Fibroblast of skin of left biceps (primary cell): Measurements from ENCODE around the gene SUCLG2.

Source experiments
- DNase-seq, 2 experiments: peaks; one replicate each; pipeline ENCODE4 v3.0.0-alpha.2; 2013; ENCODE audit warnings: low read depth in 2 of 2

SUCLG2 gene

DNA sequence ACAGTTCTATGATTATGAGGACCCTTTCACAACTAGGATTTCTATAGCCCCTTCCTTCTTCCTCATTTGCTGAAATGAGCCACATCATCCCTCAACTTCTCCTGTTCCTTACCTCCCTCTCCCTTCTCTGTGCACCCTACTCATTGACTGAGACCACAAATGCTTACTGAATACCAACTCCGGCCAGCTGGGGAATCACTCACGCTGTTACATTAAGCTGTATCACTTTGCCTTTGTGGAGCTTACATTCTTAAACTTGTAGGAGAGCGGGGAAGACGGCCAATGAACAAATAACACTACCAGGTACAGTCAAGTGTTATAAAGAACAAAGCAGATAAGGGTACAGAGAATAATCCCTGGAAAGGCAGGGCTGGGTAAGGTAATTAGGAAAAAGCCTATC lies 5.7 kb downstream of the SUCLG2 start:
- DNase-seq: no peak

- DNase-seq: no peak
These were observed 6.2 kb downstream of the SUCLG2 start for GRCh38 chr3:67648229-67648628.

DNA sequence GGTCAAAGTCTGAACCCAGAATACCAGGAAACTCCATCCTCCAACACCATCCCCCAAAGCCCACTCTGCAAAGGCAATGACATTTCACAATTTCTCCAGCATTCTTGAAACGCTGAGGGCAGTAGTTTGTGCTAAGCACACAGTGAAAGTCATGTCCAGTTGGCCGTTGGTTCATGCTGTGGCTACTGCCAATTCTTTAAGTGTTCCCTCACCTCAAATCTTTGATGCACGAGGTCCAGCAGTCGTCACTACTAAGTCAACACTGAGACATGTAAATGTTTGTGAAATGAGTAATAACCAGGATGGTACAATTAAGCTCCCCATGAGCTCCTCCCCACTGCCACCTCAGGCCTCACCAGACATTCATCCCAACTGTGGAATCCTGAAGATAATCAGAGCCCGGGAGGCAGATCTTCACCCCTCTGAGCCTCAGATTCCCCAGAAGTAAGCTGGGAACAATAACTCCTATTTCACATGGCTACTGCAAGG lies 7.0 kb downstream of the SUCLG2 start:
- peak; percentile 58 to 65 for DNase-seq

DNA sequence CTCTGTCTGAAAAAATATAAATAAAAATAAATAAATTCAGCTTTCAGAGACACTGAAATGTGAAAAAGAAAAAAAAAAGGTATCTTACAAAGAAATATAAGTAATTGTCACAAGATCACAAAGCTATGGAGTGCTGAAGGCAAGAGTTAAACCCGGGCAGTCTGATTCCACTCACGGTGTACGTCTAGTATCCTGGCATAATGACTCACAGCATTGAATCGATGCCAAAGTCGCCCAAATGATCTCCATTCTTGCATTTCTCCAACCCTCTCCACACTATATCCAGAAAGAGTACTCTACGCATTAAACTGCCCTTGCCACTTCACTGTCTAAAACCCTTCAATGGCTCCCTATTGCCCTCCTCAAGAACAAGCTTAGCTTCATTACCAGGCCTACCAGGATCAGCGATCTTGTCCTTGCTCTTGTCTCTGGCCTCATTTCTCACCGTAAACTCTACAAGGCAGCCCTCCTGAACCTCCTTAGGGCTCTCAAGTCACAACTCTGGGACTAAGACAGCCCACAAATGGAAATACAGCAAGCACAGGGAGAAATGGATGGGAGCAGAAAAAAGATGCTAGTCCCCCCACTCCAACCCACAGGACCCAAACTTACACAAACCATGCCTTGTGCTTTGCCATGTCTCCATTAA lies 7.7 kb downstream of the SUCLG2 start:
- DNase-seq: no peak

DNA sequence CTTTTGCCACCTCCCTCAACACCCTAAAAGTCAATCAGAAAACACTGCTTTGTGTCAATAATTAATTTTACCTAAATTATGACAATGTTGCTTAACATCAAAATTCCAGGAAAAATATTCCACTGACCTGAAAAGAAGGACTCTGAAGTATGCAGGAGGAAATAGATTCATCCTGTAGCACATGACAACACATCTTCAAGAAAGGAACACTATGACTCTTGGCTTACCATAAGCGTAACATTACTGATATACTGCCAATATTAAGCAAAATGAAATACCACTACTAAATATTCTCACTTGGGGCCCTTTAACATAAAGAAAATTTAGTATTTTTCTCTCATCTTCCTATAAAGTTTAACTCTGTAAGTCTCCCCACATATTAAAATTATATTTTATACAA lies 9.6 kb downstream of the SUCLG2 start:
- DNase-seq: no peak

GRCh38 chr3:67642734-67643133 lies 11.7 kb downstream of the SUCLG2 start:
- DNase-seq: no peak

GRCh38 chr3:67642190-67642589 lies 12.2 kb downstream of the SUCLG2 start:
- DNase-seq: no peak

DNA sequence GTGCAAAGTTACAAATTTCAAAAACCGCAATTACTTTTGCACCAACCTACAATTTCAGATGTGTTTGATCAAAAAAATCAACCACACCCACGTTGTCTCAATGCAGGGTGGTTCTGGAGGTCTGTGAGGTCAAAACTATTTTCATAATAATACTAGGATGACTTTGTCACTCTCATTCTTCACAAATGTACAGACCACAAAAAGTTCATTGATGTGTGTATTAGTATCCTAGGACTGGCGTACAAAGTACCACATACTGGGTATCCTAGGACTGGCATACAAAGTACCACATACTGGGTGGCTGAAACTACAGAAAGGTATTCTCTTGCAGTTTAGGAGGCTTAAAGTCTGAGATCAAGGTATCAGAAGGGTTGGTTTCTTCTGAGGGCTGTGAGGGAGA lies 13.0 kb downstream of the SUCLG2 start:
- DNase-seq: no peak

- no peak for DNase-seq
These were observed 14.3 kb downstream of the SUCLG2 start for GRCh38 chr3:67640023-67640660.

GRCh38 chr3:67637255-67637900 lies 17.0 kb downstream of the SUCLG2 start:
- DNase-seq: no peak

DNA sequence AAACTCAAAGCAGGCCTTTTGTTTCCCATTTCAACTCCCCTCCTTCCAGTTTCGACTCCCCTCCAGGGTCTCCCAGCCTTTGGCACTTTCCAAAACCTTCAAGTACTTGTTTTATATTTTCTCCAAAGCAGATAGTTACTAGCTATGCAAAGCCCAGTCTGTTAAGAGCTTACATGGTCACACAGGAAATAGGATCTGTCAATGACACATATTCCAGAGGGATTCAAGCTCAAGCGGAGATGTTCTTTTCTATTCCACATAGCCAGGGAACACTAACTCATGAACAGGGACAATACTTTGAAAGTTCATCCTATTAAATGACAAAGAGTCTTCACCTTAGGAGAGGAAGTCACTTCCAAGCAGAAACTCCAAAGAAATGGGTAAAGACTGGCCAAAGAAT lies 18.6 kb downstream of the SUCLG2 start:
- no peak for DNase-seq

GRCh38 chr3:67635257-67635656 lies 19.2 kb downstream of the SUCLG2 start:
- DNase-seq: peak; percentile 62 to 66

- no peak for DNase-seq
These were observed 23.6 kb downstream of the SUCLG2 start for GRCh38 chr3:67630666-67631362.

DNA sequence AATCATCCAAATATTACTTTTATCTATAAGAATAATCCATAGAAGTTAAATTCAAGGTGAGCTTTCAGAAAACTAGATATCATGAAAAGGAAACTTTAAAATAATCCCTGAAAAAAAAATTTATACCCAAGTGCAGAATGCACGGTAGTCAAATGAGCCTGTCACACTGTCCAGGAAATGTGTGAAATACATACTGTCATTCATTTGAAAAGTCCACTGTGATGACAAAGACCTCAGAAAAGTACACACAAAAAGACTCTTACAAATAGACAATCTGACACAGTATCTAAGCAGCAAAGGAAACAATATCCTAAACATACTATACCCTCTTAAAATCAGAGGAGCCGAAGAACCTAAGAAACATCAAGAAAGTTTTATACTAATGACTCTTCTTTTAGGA lies 29.7 kb downstream of the SUCLG2 start:
- DNase-seq: no peak

GRCh38 chr3:67624078-67624477 lies 30.3 kb downstream of the SUCLG2 start:
- no peak for DNase-seq

GRCh38 chr3:67622652-67623051 lies 31.8 kb downstream of the SUCLG2 start:
- no peak for DNase-seq

DNA sequence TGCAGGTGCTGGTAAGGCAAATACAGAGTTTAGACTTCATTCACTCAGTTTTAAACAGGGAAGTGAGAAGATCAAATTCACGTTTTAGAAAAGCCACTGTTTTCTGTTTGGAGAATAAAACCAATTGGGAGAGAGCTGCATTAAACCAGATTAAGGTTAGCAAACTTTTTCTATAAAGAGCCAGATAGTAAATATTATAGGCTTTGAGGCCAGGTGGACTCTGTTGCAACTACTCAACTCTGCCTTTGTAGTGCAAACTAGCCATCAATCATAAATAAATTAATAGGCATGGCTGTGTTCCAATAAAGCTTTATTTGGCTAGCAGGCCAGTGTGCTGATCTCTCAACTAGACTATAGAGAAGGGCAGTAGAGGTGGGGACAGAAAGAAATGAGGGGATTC lies 33.5 kb downstream of the SUCLG2 start:
- no peak for DNase-seq

DNA sequence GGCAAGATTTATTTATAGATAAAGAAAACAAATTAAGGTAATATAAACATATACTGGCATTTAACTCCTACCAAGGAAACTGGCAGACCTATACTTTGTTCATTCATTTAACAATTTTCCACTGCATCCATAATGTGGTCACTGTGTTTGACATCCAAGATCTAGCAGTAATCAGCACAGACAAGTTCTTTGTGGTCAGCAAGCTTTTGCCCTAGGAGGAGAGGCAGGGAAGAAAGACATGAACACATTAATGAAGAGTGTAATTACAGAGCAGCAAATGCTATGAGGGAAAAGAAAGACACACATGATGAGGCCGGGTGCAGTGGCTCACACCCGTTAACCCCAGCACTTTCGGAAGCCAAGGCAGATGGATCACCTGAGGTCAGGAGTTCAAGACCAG lies 34.4 kb downstream of the SUCLG2 start:
- no peak for DNase-seq

- DNase-seq: no peak
These were observed 36.9 kb downstream of the SUCLG2 start for GRCh38 chr3:67617518-67617917.

GRCh38 chr3:67616046-67616445 lies 38.4 kb downstream of the SUCLG2 start:
- no peak for DNase-seq

GRCh38 chr3:67614195-67614594 lies 40.2 kb downstream of the SUCLG2 start:
- DNase-seq: no peak

- DNase-seq: peak; percentile 24 to 29
These were observed 44.0 kb downstream of the SUCLG2 start for GRCh38 chr3:67610458-67610857.

DNA sequence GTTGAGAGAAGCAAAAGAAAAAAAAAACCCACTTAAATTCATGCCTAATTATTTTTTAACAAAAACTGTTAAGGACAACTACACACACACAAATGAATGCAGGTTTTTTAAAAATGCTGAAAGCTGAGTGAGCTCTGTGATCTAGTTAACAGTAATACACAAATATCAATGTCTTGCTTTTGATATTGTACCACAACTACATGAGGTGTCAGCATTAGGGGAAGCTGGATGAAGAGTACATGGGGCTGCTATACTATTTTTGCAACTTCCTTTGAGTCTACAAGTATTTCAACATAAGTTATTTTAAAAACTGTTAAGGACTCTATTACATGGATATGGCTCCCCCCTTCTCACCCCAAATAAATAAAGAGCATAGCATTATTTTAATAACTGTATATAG lies 44.7 kb downstream of the SUCLG2 start:
- DNase-seq: no peak
